Measurements from ENCODE around the gene RASSF7. TPM values are rescaled to one million over a fixed set of nuclear protein-coding genes. Genes with fewer than 3 reads are reported as not detected.

RASSF7 gene, protein sequence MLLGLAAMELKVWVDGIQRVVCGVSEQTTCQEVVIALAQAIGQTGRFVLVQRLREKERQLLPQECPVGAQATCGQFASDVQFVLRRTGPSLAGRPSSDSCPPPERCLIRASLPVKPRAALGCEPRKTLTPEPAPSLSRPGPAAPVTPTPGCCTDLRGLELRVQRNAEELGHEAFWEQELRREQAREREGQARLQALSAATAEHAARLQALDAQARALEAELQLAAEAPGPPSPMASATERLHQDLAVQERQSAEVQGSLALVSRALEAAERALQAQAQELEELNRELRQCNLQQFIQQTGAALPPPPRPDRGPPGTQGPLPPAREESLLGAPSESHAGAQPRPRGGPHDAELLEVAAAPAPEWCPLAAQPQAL
- 7.1 and 13.3 TPM in 2 replicates for total RNA-seq

GRCh38 chr11:560305-561147, at the start of gene RASSF7, which contains the start of gene LMNTD2:
Gene RASSF7 (plus strand): TSS chr11:560970. CDS start chr11:561769, 799 bp downstream.
Gene LMNTD2 (minus strand): TSS chr11:560738. CDS start chr11:560716, 22 bp downstream.

GRCh38 chr11:535519-536454, 25.0 kb upstream of the RASSF7 start, which contains the start of gene HRAS:
Gene HRAS (minus strand): TSS chr11:535576.

DNA sequence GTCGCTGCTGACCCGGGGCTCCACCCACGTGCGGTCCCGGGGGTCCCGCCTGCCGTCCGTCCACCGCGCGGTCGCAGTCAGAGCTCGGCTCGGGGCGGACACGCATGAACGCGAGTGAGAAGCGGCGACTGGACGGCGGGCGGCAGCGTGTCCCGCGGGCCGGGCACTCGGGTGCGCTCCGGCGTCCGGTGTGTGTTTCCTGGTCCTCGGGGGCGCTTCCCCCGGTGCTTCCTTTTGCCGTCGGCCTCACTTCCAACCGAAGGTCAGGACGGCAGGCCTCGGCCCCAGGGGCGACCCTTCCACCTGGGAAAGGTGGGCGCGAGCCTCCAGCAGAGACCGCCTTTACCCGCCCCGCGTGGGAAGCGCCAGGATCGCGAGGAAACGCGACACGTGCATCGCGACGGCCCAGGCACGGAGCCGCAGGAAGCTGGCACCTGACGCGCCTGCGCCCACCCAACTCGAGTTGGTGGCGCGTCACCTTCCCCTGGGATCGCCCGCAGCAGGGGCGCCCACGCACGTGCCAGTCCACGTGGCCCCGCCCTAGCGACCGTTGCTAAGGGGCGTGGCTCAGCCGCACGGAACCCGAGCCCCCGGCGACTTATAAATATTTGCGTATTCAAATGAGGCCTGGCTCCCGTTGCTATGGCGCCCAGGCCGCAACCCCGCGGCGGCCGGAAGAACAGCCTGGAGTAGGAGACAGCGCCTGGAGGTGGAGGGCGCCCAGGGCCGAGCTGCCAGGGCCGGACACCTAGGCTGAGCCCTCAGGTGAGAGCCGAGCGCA, 23.7 kb upstream of the RASSF7 start, which contains the start of gene LRRC56:
TSS of gene LRRC56 (plus strand) at position 687 of the 781 bp plus-strand sequence. CDS start 3,158 bp downstream, outside the sequence.

DNA sequence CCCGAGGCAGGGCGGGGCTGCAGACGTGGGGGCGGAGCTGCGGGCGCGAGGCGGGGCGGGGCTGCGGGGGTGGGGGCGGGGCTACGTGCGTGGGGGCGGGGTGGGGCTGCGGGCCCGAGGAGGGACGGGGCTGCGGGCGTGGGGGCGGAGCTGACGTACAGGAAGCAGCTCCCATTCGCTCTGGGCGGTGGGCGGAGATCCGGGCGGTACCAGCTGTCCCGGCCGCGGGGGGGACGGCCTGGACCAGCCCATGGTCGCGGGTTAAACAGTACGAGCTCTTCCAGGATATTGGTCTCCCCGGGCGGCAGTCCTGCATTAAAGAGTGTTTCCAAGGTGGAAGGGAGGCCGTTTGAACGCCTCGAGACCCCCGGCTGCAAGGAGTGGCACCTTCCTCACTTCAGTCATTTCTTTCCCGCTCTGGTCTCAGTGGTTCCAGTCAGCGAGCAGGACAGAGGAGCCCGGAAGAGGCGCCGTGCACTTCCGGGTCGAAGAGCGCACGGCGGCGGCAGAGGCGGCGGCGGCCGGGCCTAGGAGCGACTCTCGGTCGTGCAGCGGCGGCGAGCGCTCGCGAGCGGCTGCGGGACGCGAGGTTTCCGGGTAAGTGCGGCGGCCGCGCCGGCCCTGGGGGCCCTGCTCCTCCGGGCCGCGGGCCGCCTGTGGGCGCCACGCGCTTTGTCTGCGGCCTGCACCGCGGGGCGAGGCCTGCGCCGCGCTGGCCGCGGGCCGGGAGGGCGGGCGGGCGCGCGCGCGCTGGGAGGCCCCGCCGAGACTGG, 15.4 kb downstream of the RASSF7 start, which contains the start of gene PHRF1:
TSS of gene PHRF1 (plus strand) at position 475 of the 773 bp plus-strand sequence. CDS start 5,043 bp downstream, outside the sequence.

Other genes with a start within 250 kb of the RASSF7 start
- 0.42 and 11.6 TPM in 2 replicates for gene IFITM1, start 246.9 kb upstream of the RASSF7 start, total RNA-seq
- 43.1 and 48.1 TPM in 2 replicates for gene IFITM3, start 240.1 kb upstream of the RASSF7 start, total RNA-seq
- gene B4GALNT4, start 191.5 kb upstream of the RASSF7 start, total RNA-seq: 8.0 and 10.0 TPM in 2 replicates
- gene PKP3, start 166.8 kb upstream of the RASSF7 start, total RNA-seq: 0.69 and 1.8 TPM in 2 replicates
- 8.1 and 14.0 TPM in 2 replicates for gene SIGIRR, start 146.0 kb upstream of the RASSF7 start, total RNA-seq
- not detected in 2 replicates for gene ANO9, start 119.0 kb upstream of the RASSF7 start, total RNA-seq
- gene PTDSS2, start 110.7 kb upstream of the RASSF7 start, total RNA-seq: 30.9 and 31.2 TPM in 2 replicates
- gene RNH1, start 53.7 kb upstream of the RASSF7 start, total RNA-seq: 256 and 286 TPM in 2 replicates
- gene HRAS, start 25.4 kb upstream of the RASSF7 start, total RNA-seq: 32.1 and 44.6 TPM in 2 replicates
- 0.89 and 1.0 TPM in 2 replicates for gene LRRC56, start 23.4 kb upstream of the RASSF7 start, total RNA-seq
- gene LMNTD2, start 232 bp upstream of the RASSF7 start, total RNA-seq: 0.30 and 0.60 TPM in 2 replicates
- gene PHRF1, start 15.5 kb downstream of the RASSF7 start, total RNA-seq: 22.3 and 41.2 TPM in 2 replicates
- 5.9 and 6.5 TPM in 2 replicates for gene IRF7, start 55.0 kb downstream of the RASSF7 start, total RNA-seq
- gene CDHR5, start 64.0 kb downstream of the RASSF7 start, total RNA-seq: not detected in 2 replicates
- gene SCT, start 66.2 kb downstream of the RASSF7 start, total RNA-seq: not detected in 2 replicates
- 0.09 TPM in 1 of 2 replicates, not detected in the other for gene DRD4, start 76.3 kb downstream of the RASSF7 start, total RNA-seq
- gene DEAF1, start 134.3 kb downstream of the RASSF7 start, total RNA-seq: 22.6 and 31.6 TPM in 2 replicates
- gene TMEM80, start 134.8 kb downstream of the RASSF7 start, total RNA-seq: 8.3 and 10.1 TPM in 2 replicates
- 18.7 and 31.3 TPM in 2 replicates for gene EPS8L2, start 145.3 kb downstream of the RASSF7 start, total RNA-seq
- 121 and 178 TPM in 2 replicates for gene TALDO1, start 186.5 kb downstream of the RASSF7 start, total RNA-seq
- 17.8 and 30.4 TPM in 2 replicates for gene GATD1, start 216.5 kb downstream of the RASSF7 start, total RNA-seq
- 0.89 and 1.8 TPM in 2 replicates for gene CEND1, start 229.1 kb downstream of the RASSF7 start, total RNA-seq
- gene SLC25A22, start 237.3 kb downstream of the RASSF7 start, total RNA-seq: 8.9 and 28.8 TPM in 2 replicates
- 15.7 and 15.8 TPM in 2 replicates for gene PIDD1, start 244.3 kb downstream of the RASSF7 start, total RNA-seq
- gene RPLP2, start 249.0 kb downstream of the RASSF7 start, total RNA-seq: 123 and 263 TPM in 2 replicates